ENCODE results near the gene YPEL4.
A peak's percentile ranks its signal among the peaks of the same experiment; 100 is the strongest.

The YPEL4 gene

DNA sequence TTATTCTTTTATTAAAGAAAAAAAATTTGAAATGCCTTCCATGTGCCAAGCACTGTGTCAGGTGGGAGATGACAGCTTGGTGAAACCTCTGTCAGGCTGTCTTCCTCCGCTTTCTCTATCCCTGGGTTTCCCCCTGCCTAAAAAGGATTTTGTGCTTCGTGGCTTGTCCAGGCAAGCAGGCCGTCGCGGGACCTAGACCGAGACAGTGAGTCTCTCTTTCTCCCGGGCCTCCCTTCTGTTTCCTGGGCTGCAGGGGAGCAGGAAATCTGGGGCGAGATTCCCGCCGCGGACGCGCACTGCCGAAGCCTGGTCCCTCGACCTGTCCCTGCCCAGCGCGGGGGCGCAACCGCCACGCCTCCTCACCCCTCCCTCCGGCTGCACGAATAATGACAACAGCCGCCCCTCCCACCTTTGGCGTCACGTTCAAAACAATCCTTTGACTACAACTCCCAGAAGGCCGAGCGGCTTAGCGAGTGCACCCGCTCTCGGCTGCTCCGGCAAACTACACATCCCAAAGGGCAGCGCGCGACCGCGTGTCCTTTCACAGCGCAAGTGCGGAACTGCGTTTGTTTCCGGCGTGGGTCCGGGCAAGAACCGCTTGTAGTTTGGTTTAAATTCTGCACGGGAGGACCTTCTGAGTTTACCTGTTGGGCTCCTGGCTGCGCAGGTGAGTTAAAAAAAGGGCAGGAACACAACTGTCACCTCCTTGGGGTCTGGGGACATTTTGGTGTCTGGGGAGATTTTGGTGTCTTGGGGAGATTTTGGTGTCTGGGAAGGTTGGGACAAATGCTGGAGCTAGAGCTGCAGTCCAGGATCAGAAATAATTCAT lies 7.7 kb upstream of the YPEL4 start, which contains the start of gene CLP1:
TSS of gene CLP1 (plus strand) at position 569 of the 829 bp plus-strand sequence. CDS start 1,715 bp downstream, outside the sequence.
- Histone ChIP-seq H3F3A (ENCODE audit: low read depth) (no peaks in the 10 kb centered on the region), H3K36me3 (ENCODE audit: insufficient read depth, low read length) (peaks cover 10% of the 10 kb centered on the region; the same call in 1 of the 2 replicates), H3K79me2 (ENCODE audit: insufficient read depth, low read length) (peaks cover 36% of the 10 kb centered on the region)

DNA sequence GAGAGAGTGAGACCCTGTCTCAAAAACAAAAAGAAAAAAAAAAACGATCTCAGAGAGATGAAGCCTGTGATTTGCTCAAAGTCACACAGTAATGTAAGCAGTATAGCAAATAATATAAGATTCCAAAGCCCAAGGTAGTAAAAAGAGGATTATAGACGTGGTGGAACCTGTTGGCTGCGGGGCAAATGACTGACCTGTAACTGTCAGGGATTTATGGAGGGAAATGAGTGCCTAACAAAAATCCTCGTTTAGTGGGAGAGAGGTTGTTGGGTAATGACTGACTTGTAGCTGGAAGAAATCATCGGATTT lies 7.1 kb upstream of the YPEL4 start:
- peak overlapping the region; percentile 72; the same call in 1 of the 2 replicates for H2AFZ ChIP-seq (ENCODE audit: low read length)
- H4K20me1 ChIP-seq (ENCODE audit: insufficient read depth, low read length, poor library complexity, severe bottlenecking): peaks cover 12% of the 10 kb centered on the region
- no peak for TF ChIP-seq EZH2phosphoT487 (IDR thresholded peaks at IDR 0.05; ENCODE audit: borderline replicate concordance)
- H3K4me2 ChIP-seq (ENCODE audit: low read depth, low read length, poor library complexity, severe bottlenecking): peak overlapping the region; percentile 63
- no peaks in the 10 kb centered on the region for H3F3A ChIP-seq (ENCODE audit: low read depth)
- H3K9me3 ChIP-seq (ENCODE audit: insufficient read depth, low read depth, low read length): no peaks in the 10 kb centered on the region
- peaks cover 18% of the 10 kb centered on the region for H3K4me1 ChIP-seq (ENCODE audit: insufficient read depth, low read length, poor library complexity, severe bottlenecking)
- no peaks in the 10 kb centered on the region for H3K9me2 ChIP-seq (replicated peaks; ENCODE audit: low read depth, low read length)
- H3K79me2 ChIP-seq (ENCODE audit: insufficient read depth, low read length): peaks cover 36% of the 10 kb centered on the region
- peak overlapping the region; percentile 77 for H3K9ac ChIP-seq (ENCODE audit: low read depth, low read length, poor library complexity, severe bottlenecking)
- no peaks in the 10 kb centered on the region for H3K27me3 ChIP-seq (ENCODE audit: insufficient read depth, low read length, poor library complexity, severe bottlenecking)
- peak overlapping the region; percentile 84 for H3K4me3 ChIP-seq (ENCODE audit: low read length, poor library complexity, severe bottlenecking)
- H3K36me3 ChIP-seq (ENCODE audit: insufficient read depth, low read length): peaks cover 10% of the 10 kb centered on the region; the same call in 1 of the 2 replicates

More for the DNA sequence above, 7.7 kb upstream of the YPEL4 start, which contains the start of gene CLP1:
- H3K4me3 ChIP-seq (ENCODE audit: low read length, poor library complexity, severe bottlenecking): peak within 1 kb of the TSS; percentile 84
- H3K9me2 ChIP-seq (replicated peaks; ENCODE audit: low read depth, low read length): no peaks in the 10 kb centered on the region
- H3K4me1 ChIP-seq (ENCODE audit: insufficient read depth, low read length, poor library complexity, severe bottlenecking): peaks cover 17% of the 10 kb centered on the region
- peaks cover 12% of the 10 kb centered on the region for H4K20me1 ChIP-seq (ENCODE audit: insufficient read depth, low read length, poor library complexity, severe bottlenecking)
- H3K27me3 ChIP-seq (ENCODE audit: insufficient read depth, low read length, poor library complexity, severe bottlenecking): no peaks in the 10 kb centered on the region
- no peaks in the 10 kb centered on the region for H3K9me3 ChIP-seq (ENCODE audit: insufficient read depth, low read depth, low read length)
- H2AFZ ChIP-seq (ENCODE audit: low read length): peak within 1 kb of the TSS; percentile 72
- peak within 1 kb of the TSS; percentile 80 for H3K4me2 ChIP-seq (ENCODE audit: low read depth, low read length, poor library complexity, severe bottlenecking)
- TF ChIP-seq, protein P1, sequence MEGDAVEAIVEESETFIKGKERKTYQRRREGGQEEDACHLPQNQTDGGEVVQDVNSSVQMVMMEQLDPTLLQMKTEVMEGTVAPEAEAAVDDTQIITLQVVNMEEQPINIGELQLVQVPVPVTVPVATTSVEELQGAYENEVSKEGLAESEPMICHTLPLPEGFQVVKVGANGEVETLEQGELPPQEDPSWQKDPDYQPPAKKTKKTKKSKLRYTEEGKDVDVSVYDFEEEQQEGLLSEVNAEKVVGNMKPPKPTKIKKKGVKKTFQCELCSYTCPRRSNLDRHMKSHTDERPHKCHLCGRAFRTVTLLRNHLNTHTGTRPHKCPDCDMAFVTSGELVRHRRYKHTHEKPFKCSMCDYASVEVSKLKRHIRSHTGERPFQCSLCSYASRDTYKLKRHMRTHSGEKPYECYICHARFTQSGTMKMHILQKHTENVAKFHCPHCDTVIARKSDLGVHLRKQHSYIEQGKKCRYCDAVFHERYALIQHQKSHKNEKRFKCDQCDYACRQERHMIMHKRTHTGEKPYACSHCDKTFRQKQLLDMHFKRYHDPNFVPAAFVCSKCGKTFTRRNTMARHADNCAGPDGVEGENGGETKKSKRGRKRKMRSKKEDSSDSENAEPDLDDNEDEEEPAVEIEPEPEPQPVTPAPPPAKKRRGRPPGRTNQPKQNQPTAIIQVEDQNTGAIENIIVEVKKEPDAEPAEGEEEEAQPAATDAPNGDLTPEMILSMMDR (conservative IDR thresholded peaks at IDR 0.05; ENCODE audit: low read length): no peak
- TF ChIP-seq EZH2phosphoT487 (IDR thresholded peaks at IDR 0.05; ENCODE audit: borderline replicate concordance): no peak
- H3K9ac ChIP-seq (ENCODE audit: low read depth, low read length, poor library complexity, severe bottlenecking): peak within 1 kb of the TSS; percentile 77

GRCh38 chr11:57653163-57653562 lies 3.5 kb upstream of the YPEL4 start:
- H2AFZ ChIP-seq (ENCODE audit: low read length): 0 out of 2 replicates have a peak overlapping the region, but pooled peaks have one; percentile 11
- peaks cover 36% of the 10 kb centered on the region for H3K4me1 ChIP-seq (ENCODE audit: insufficient read depth, low read length, poor library complexity, severe bottlenecking)
- H4K20me1 ChIP-seq (ENCODE audit: insufficient read depth, low read length, poor library complexity, severe bottlenecking): peaks cover 4% of the 10 kb centered on the region
- H3F3A ChIP-seq (ENCODE audit: low read depth): no peaks in the 10 kb centered on the region
- TF ChIP-seq, protein P1 (conservative IDR thresholded peaks at IDR 0.05; ENCODE audit: low read length): no peak
- no peak for TF ChIP-seq EZH2phosphoT487 (IDR thresholded peaks at IDR 0.05; ENCODE audit: borderline replicate concordance)
- peaks cover 5% of the 10 kb centered on the region for H3K79me2 ChIP-seq (ENCODE audit: insufficient read depth, low read length)
- H3K9me3 ChIP-seq (ENCODE audit: insufficient read depth, low read depth, low read length): no peaks in the 10 kb centered on the region
- H3K27me3 ChIP-seq (ENCODE audit: insufficient read depth, low read length, poor library complexity, severe bottlenecking): no peaks in the 10 kb centered on the region
- peak overlapping the region; percentile 44 for H3K4me3 ChIP-seq (ENCODE audit: low read length, poor library complexity, severe bottlenecking)
- peak overlapping the region; percentile 34 for H3K9ac ChIP-seq (ENCODE audit: low read depth, low read length, poor library complexity, severe bottlenecking)
- no peaks in the 10 kb centered on the region for H3K36me3 ChIP-seq (ENCODE audit: insufficient read depth, low read length)
- peak overlapping the region; percentile 56 for H3K4me2 ChIP-seq (ENCODE audit: low read depth, low read length, poor library complexity, severe bottlenecking)
- no peaks in the 10 kb centered on the region for H3K9me2 ChIP-seq (replicated peaks; ENCODE audit: low read depth, low read length)
